ENCODE results near the gene BAMBI.

Gene BAMBI

GRCh38 chr10:28666751-28667467, 10.4 kb upstream of the BAMBI start:
- no peak overlapping the region for H2AFZ ChIP-seq (ENCODE audit: low read length)
- H2BK12ac ChIP-seq (ENCODE audit: low read length): no peak overlapping the region
- no peak overlapping the region for H3K27ac ChIP-seq (replicated peaks; ENCODE audit: low read length)
- no peak overlapping the region for H3K4ac ChIP-seq (ENCODE audit: low read length)
- H3K79me1 ChIP-seq (ENCODE audit: low read depth, low read length): no peaks in the 10 kb centered on the region
- DNase-seq (ENCODE audit: low spot score): no peak
- no peak overlapping the region for H2BK120ac ChIP-seq (ENCODE audit: low read depth, low read length)
- no peak overlapping the region for H3K4me2 ChIP-seq (ENCODE audit: insufficient read depth, low read length, poor library complexity, severe bottlenecking)
- no peak overlapping the region for H2AK5ac ChIP-seq (ENCODE audit: low read depth, low read length)
- no CpG with 5 or more reads among the region's 12 CpGs for WGBS, 2 donors (ENCODE audit: extremely low coverage in 2 of 2, insufficient read length in 2 of 2, insufficient replicate concordance in 1 of 2)
- no peak overlapping the region for H4K8ac ChIP-seq (ENCODE audit: low read depth, low read length)
- no peak overlapping the region for H3K14ac ChIP-seq (ENCODE audit: low read length)
- peaks cover 3 to 62% (median 35%) of the 10 kb centered on the region in 3 experiments for H3K27me3 ChIP-seq (ENCODE audit: control insufficient read depth in 3 of 3, insufficient read depth in 3 of 3, low read depth in 1 of 3, low read length in 3 of 3)
- H3K9ac ChIP-seq (ENCODE audit: low read depth, low read length, poor library complexity): no peak overlapping the region
- H3K4me3 ChIP-seq (ENCODE audit: low read length in 2 of 2): no peak overlapping the region
- H3K18ac ChIP-seq (ENCODE audit: low read length): no peak overlapping the region
- H3K23ac ChIP-seq (ENCODE audit: low read depth, low read length, poor library complexity): no peak overlapping the region
- H2BK5ac ChIP-seq (ENCODE audit: low read length): no peak overlapping the region
- no peak overlapping the region for H2BK15ac ChIP-seq (ENCODE audit: low read length)
- peaks cover 4 to 5% of the 10 kb centered on the region in 2 donors for H3K9me3 ChIP-seq (replicated peaks in 1 of 2; ENCODE audit: control insufficient read depth in 2 of 2, insufficient read depth in 1 of 2, low read depth in 1 of 2, low read length in 2 of 2)
- H4K91ac ChIP-seq (ENCODE audit: low read depth, low read length, poor library complexity): no peak overlapping the region
- H3K36me3 ChIP-seq (replicated peaks in 1 of 2; ENCODE audit: control insufficient read depth in 2 of 2, insufficient read depth in 2 of 2, low read length in 2 of 2): no peaks in the 10 kb centered on the region
- peaks cover 0 to 2% of the 10 kb centered on the region in 2 donors for H3K4me1 ChIP-seq (ENCODE audit: control insufficient read depth in 2 of 2, insufficient read depth in 1 of 2, low read depth in 1 of 2, low read length in 2 of 2)

- Histone ChIP-seq H3K36me3 (replicated peaks in 1 of 2; ENCODE audit: control insufficient read depth in 2 of 2, insufficient read depth in 2 of 2, low read length in 2 of 2) (no peaks in the 10 kb centered on the region), H3K9ac (ENCODE audit: low read depth, low read length, poor library complexity) (no peak overlapping the region), H2AFZ (ENCODE audit: low read length) (peak overlapping the region; percentile 77), H4K91ac (ENCODE audit: low read depth, low read length, poor library complexity) (no peak overlapping the region), H3K14ac (ENCODE audit: low read length) (no peak overlapping the region), H2BK12ac (ENCODE audit: low read length) (no peak overlapping the region), H3K9me3 (replicated peaks in 1 of 2; ENCODE audit: control insufficient read depth in 2 of 2, insufficient read depth in 1 of 2, low read depth in 1 of 2, low read length in 2 of 2) (peaks cover 4 to 5% of the 10 kb centered on the region in 2 donors), H3K4ac (ENCODE audit: low read length) (no peak overlapping the region), H3K4me3 (ENCODE audit: low read length in 2 of 2) (peak overlapping the region in 1 of 2 donors; percentile 75), H2BK120ac (ENCODE audit: low read depth, low read length) (no peak overlapping the region), H2BK5ac (ENCODE audit: low read length) (no peak overlapping the region), H3K23ac (ENCODE audit: low read depth, low read length, poor library complexity) (no peak overlapping the region), H3K18ac (ENCODE audit: low read length) (peak overlapping the region; percentile 55), H3K4me1 (ENCODE audit: control insufficient read depth in 2 of 2, insufficient read depth in 1 of 2, low read depth in 1 of 2, low read length in 2 of 2) (peaks cover 0 to 2% of the 10 kb centered on the region in 2 donors), H3K79me1 (ENCODE audit: low read depth, low read length) (no peaks in the 10 kb centered on the region), H3K27me3 (ENCODE audit: control insufficient read depth in 3 of 3, insufficient read depth in 3 of 3, low read depth in 1 of 3, low read length in 3 of 3) (peaks cover 3 to 69% (median 35%) of the 10 kb centered on the region in 3 experiments), H2BK15ac (ENCODE audit: low read length) (no peak overlapping the region), H4K8ac (ENCODE audit: low read depth, low read length) (no peak overlapping the region), H3K4me2 (ENCODE audit: insufficient read depth, low read length, poor library complexity, severe bottlenecking) (peak overlapping the region; percentile 92), H2AK5ac (ENCODE audit: low read depth, low read length) (no peak overlapping the region), H3K27ac (replicated peaks; ENCODE audit: low read length) (no peak overlapping the region)
- WGBS, 2 donors (ENCODE audit: extremely low coverage in 2 of 2, insufficient read length in 2 of 2, insufficient replicate concordance in 1 of 2): no CpG with 5 or more reads among the region's 59 CpGs
- DNase-seq (ENCODE audit: low spot score): no peak
Observed at GRCh38 chr10:28668363-28669226, 8.7 kb upstream of the BAMBI start.

GRCh38 chr10:28669227-28670173, 7.8 kb upstream of the BAMBI start:
- Histone ChIP-seq H3K9ac (ENCODE audit: low read depth, low read length, poor library complexity) (no peak overlapping the region), H3K23ac (ENCODE audit: low read depth, low read length, poor library complexity) (no peak overlapping the region), H3K36me3 (replicated peaks in 1 of 2; ENCODE audit: control insufficient read depth in 2 of 2, insufficient read depth in 2 of 2, low read length in 2 of 2) (no peaks in the 10 kb centered on the region), H2BK12ac (ENCODE audit: low read length) (no peak overlapping the region), H3K9me3 (replicated peaks in 1 of 2; ENCODE audit: control insufficient read depth in 2 of 2, insufficient read depth in 1 of 2, low read depth in 1 of 2, low read length in 2 of 2) (peaks cover 4 to 5% of the 10 kb centered on the region in 2 donors), H3K4me1 (ENCODE audit: control insufficient read depth in 2 of 2, insufficient read depth in 1 of 2, low read depth in 1 of 2, low read length in 2 of 2) (peaks cover 0 to 2% of the 10 kb centered on the region in 2 donors), H2BK15ac (ENCODE audit: low read length) (no peak overlapping the region), H3K14ac (ENCODE audit: low read length) (no peak overlapping the region), H3K27me3 (ENCODE audit: control insufficient read depth in 3 of 3, insufficient read depth in 3 of 3, low read depth in 1 of 3, low read length in 3 of 3) (peaks cover 3 to 74% (median 35%) of the 10 kb centered on the region in 3 experiments), H2BK5ac (ENCODE audit: low read length) (no peak overlapping the region), H3K4ac (ENCODE audit: low read length) (no peak overlapping the region), H2BK120ac (ENCODE audit: low read depth, low read length) (no peak overlapping the region), H2AFZ (ENCODE audit: low read length) (peak overlapping the region; percentile 77), H2AK5ac (ENCODE audit: low read depth, low read length) (no peak overlapping the region), H4K8ac (ENCODE audit: low read depth, low read length) (no peak overlapping the region), H3K18ac (ENCODE audit: low read length) (no peak overlapping the region), H3K27ac (replicated peaks; ENCODE audit: low read length) (no peak overlapping the region), H3K79me1 (ENCODE audit: low read depth, low read length) (no peaks in the 10 kb centered on the region), H3K4me2 (ENCODE audit: insufficient read depth, low read length, poor library complexity, severe bottlenecking) (peak overlapping the region; percentile 92), H3K4me3 (ENCODE audit: low read length in 2 of 2) (no peak overlapping the region), H4K91ac (ENCODE audit: low read depth, low read length, poor library complexity) (no peak overlapping the region)
- DNase-seq (ENCODE audit: low spot score): no peak
- WGBS, 2 donors (ENCODE audit: extremely low coverage in 2 of 2, insufficient read length in 2 of 2, insufficient replicate concordance in 1 of 2): no CpG with 5 or more reads among the region's 21 CpGs

Measured in neuronal stem cell (in vitro differentiated cells).